Mesodermal cell (in vitro differentiated cells): ENCODE data around the gene MAP7D1.
A peak's percentile ranks its signal among the peaks of the same experiment; 100 is the strongest.
"Not testable (repeated sequence)": the region's sequence is repeated elsewhere in the genome, so short reads cannot be mapped to it uniquely, and the experiment has no call there.

Experiments used
- H3K27ac ChIP-seq: 2 replicates; pipeline ENCODE4 v1.7.0; 2013; ENCODE audit warnings: mild to moderate bottlenecking, low read depth, low read length, moderate library complexity; ENCODE audit not compliant: severe bottlenecking
- H3K36me3 ChIP-seq: 2 replicates; pipeline ENCODE4 v1.7.1; 2013; ENCODE audit warnings: mild to moderate bottlenecking, low read length, moderate library complexity; ENCODE audit not compliant: control insufficient read depth, insufficient read depth
- H3K4me1 ChIP-seq: one replicate; pipeline ENCODE4 v1.7.1; 2013; ENCODE audit warnings: mild to moderate bottlenecking, low read length; ENCODE audit not compliant: insufficient read depth, control insufficient read depth, poor library complexity, severe bottlenecking
- H3K4me3 ChIP-seq: 2 replicates; pipeline ENCODE4 v1.7.0; 2013; ENCODE audit warnings: low read length, control low read depth, mild to moderate bottlenecking; ENCODE audit not compliant: insufficient read depth, poor library complexity, severe bottlenecking; ENCODE audit errors: extremely low read depth
- H3K9me3 ChIP-seq: 2 replicates; pipeline ENCODE4 v1.7.1; 2013; ENCODE audit warnings: mild to moderate bottlenecking, low read length, moderate library complexity; ENCODE audit not compliant: control insufficient read depth
- WGBS, 2 experiments: methylation state at CpG; one replicate each; pipeline ENCODE4 v1.1.5; 2013; ENCODE audit warnings: missing lambda C conversion rate in 2 of 2; ENCODE audit not compliant: insufficient coverage in 2 of 2; 5-methylcytosine and 5-hydroxymethylcytosine counted together

MAP7D1 gene

DNA sequence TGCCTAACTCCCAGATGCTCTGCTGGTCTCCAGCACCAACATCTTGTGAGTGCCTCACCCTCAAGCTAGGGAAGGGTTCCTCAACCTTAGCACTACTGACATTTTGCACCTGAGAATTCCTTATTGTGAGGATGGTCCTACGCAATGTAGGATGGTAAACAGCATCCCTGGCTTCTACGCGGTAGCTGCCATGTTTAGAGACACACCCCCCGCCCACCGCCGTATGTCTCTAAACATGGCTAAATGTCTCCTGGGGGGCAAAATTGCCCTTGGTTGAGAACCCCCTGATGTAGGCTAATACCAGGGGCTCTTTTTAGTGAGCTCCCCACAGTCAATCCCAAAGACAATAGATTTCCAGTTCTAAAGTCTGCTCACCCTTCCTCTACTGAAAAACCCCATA lies 2.5 kb upstream of the MAP7D1 start:
- peaks cover 50% of the 10 kb centered on the region for H3K4me1 ChIP-seq
- H3K4me3 ChIP-seq, result no peak overlapping the region
- WGBS, 2 experiments, result 96 to 98% methylated on average over 5 to 6 of the region's 6 CpGs
- no peaks in the 10 kb centered on the region for H3K9me3 ChIP-seq
- no peak overlapping the region for H3K27ac ChIP-seq
- H3K36me3 ChIP-seq, result peaks cover 12% of the 10 kb centered on the region

DNA sequence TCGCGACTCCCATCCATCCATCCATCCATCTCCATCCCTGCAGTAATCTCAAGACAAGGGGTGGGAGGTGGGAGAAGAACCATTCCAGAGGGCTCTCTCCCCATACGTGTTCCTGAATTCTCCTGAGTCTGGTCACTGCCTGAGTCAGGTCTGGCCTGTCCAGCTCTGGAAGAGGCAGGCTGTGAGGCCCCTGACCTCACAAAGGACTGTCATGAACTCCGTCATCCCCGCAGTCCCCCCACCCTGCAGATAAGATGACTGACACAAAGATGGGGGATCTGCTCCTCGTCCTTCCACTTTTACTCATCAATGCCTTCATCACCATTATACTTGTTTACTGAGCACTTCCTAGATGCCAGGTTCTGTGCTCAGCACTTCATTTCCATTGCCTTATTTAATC lies 1.6 kb upstream of the MAP7D1 start:
- Histone ChIP-seq H3K27ac (peak overlapping the region; percentile 96), H3K4me3 (no peak overlapping the region), H3K9me3 (no peaks in the 10 kb centered on the region), H3K36me3 (peaks cover 18% of the 10 kb centered on the region), H3K4me1 (peaks cover 55% of the 10 kb centered on the region)
- 86 to 91% methylated on average over 4 of the region's 6 CpGs for WGBS, 2 experiments

DNA sequence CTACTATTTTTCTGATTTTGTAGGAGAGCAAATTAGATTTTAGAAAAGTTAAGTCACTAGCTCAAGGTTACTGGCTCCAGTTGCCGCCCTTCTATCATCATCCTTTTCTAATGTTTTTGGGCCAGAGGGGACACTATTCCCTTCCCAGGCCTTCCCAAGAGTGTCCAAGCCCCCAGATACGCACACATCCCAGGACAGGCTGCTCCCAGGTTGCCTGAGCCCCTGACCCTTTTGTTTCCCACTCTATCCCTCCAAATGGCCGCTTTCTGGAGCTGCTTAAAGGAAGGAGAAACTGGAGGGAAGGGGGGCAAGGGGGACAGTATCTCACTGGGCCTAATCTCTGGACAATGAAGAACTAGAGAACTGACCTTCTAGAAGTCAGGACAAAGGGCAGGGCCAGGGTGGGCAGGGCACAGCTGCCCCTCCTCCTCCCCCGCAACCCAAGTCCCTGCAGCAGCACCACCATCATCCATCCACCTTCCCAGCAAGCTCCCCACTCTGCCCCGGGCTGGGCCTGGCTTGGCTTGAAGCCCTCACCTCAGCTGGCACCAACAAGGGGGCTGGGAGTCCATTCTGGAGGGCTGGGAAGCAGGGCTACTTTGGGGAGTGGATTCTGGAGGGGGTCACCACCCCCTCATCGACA lies 1.1 kb upstream of the MAP7D1 start:
- H3K36me3 ChIP-seq, result peaks cover 23% of the 10 kb centered on the region
- H3K4me1 ChIP-seq, result peaks cover 59% of the 10 kb centered on the region
- peak overlapping the region; percentile 96 for H3K4me3 ChIP-seq
- H3K9me3 ChIP-seq, result no peaks in the 10 kb centered on the region
- H3K27ac ChIP-seq, result peak overlapping the region; percentile 96
- 92 to 100% methylated on average over 1 of the region's 6 CpGs for WGBS, 2 experiments

GRCh38 chr1:36156329-36157114 lies 562 bp downstream of the MAP7D1 start:
- Histone ChIP-seq H3K27ac (peak overlapping the region; percentile 96), H3K4me3 (peak overlapping the region; percentile 96), H3K36me3 (peaks cover 34% of the 10 kb centered on the region), H3K9me3 (no peaks in the 10 kb centered on the region), H3K4me1 (peaks cover 59% of the 10 kb centered on the region)
- WGBS, 2 experiments, result 0% methylated on average over 48 to 57 of the region's 69 CpGs

- WGBS, 2 experiments, result 13 to 17% methylated on average over 3 to 5 of the region's 9 CpGs
Measured at GRCh38 chr1:36157115-36157903, 1.3 kb downstream of the MAP7D1 start.

GRCh38 chr1:36157973-36158826 lies 2.2 kb downstream of the MAP7D1 start:
- Histone ChIP-seq H3K27ac (no peak overlapping the region), H3K36me3 (peaks cover 49% of the 10 kb centered on the region), H3K9me3 (no peaks in the 10 kb centered on the region), H3K4me3 (peak overlapping the region; percentile 96), H3K4me1 (peaks cover 56% of the 10 kb centered on the region)
- 90 to 94% methylated on average over 8 of the region's 9 CpGs for WGBS, 2 experiments

More at GRCh38 chr1:36157115-36157903, 1.3 kb downstream of the MAP7D1 start:
- H3K4me3 ChIP-seq, result peak overlapping the region; percentile 96
- H3K27ac ChIP-seq, result peak overlapping the region; percentile 96
- H3K9me3 ChIP-seq, result no peaks in the 10 kb centered on the region
- H3K36me3 ChIP-seq, result peaks cover 41% of the 10 kb centered on the region
- peaks cover 60% of the 10 kb centered on the region for H3K4me1 ChIP-seq

DNA sequence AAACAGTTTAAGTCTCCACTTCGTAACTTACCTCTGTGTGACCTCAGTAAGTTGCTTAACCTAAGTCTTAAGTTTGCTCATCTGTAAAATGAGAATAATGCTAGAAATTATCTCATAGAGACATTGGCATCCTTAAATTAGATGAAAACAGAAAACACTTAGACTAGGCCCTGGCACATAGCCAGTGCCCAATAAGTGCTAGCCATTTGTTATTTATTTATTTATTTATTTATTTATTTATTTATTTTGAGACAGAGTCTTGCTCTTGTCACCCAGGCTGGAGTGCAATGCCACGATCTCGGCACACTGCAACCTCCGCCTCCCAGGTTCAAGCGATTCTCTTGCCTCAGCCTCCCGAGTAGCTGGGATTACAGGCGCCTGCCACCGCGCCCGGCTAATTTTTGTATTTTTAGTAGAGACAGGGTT lies 2.9 kb downstream of the MAP7D1 start:
- not testable (repeated sequence) for H3K27ac ChIP-seq, H3K4me3 ChIP-seq, H3K9me3 ChIP-seq
- WGBS, 2 experiments, result 85 to 91% methylated on average over 4 to 5 of the region's 10 CpGs
- Histone ChIP-seq H3K4me1 (peaks cover 56% of the 10 kb centered on the region), H3K36me3 (peaks cover 50% of the 10 kb centered on the region)

DNA sequence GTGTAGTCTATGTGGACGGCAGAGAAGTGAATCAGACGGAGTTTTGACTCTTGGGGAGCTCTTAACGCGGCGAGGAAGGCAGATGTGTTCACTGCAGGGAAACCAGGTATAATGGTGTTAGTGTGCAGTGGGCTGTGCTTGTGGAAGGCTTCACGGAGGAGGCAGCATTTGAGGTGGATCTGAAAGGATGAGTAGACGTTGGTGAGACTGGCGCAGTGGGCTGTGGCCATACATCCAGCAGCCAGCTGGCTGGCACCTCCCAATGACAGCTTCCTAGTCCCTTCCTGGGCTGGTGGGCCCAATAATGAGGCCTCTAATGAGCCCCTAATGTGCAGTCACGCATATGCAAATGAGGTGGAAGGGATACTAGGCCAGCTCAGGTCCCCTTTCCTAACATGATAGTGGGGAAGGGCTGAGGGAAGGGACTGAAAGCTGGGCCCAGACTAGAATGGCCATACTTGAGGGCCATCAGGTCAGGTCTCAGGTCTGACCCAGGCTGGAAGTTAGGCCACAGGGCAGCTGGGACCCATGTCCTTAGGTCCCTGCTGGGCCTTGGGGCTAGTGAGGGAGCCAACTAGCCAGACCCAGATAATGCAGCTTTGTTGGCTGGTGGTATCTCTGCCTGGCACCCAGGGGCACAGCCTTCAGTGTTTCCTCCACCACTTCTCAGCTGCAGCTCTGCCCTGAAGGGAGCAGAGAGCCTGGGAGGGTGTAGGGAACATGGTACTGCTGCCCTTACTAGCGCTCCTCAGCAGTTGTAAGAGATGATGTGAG lies 3.8 kb downstream of the MAP7D1 start:
- Histone ChIP-seq H3K27ac (peak overlapping the region; percentile 16), H3K9me3 (no peaks in the 10 kb centered on the region), H3K4me1 (peaks cover 51% of the 10 kb centered on the region), H3K36me3 (peaks cover 60% of the 10 kb centered on the region), H3K4me3 (no peak overlapping the region)
- WGBS, 2 experiments, result 92 to 98% methylated on average over 9 to 10 of the region's 10 CpGs

GRCh38 chr1:36160388-36160948 lies 4.5 kb downstream of the MAP7D1 start:
- H3K9me3 ChIP-seq, result no peaks in the 10 kb centered on the region
- WGBS, 2 experiments, result 89 to 93% methylated on average over 3 to 4 of the region's 4 CpGs
- H3K27ac ChIP-seq, result peak overlapping the region; percentile 84
- peaks cover 44% of the 10 kb centered on the region for H3K4me1 ChIP-seq
- peaks cover 67% of the 10 kb centered on the region for H3K36me3 ChIP-seq
- peak overlapping the region; percentile 38 for H3K4me3 ChIP-seq
